ENCODE results near the gene TRAPPC3. TPM values are rescaled to one million over a fixed set of nuclear protein-coding genes. Genes with fewer than 3 reads are reported as not detected.
A peak's percentile ranks its signal among the peaks of the same experiment; 100 is the strongest.

The TRAPPC3 gene
- polyA plus RNA-seq, 1 donor (not counting 4 experiments of a cell fraction or from before 2014, with no cell fraction given): 173 TPM

DNA sequence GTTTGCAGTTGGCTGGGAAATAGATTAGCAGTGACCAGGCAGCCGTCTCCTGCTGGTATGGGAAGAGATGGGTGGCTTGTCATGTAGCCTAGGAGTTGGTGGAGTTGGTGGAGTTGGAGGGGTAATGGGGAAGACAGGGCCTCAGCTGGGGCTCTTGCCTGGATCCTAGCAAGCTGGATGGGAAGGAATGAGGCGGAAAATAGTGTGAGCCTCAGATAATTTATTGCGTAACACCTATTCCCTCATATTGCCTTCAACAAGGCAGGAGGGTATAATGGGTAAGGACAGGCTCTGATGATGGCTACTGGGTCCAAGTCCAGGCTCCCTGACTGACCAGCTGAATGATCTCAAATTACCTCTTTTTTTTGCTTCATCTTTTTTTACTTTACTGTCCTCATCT is 19.2 kb upstream of the TRAPPC3 start:
- no peaks in the 10 kb centered on the region for H3K9me1 ChIP-seq (ENCODE audit: control insufficient read depth, extremely low read depth, insufficient read depth, low read length)
- H3K4me3 ChIP-seq (ENCODE audit: control insufficient read depth in 2 of 3, extremely low read depth in 1 of 3, insufficient read depth in 2 of 3, low read depth in 1 of 3, low read length in 3 of 3): no peak overlapping the region
- no peak overlapping the region for H2AFZ ChIP-seq (ENCODE audit: control insufficient read depth, low read length)
- FAIRE-seq (no peak), DNase-seq (ENCODE audit: low read depth, low spot score) (no peak)
- no peak for TF ChIP-seq EZH2 (IDR thresholded peaks at IDR 0.05; ENCODE audit: low read length)
- TF ChIP-seq, protein P1, sequence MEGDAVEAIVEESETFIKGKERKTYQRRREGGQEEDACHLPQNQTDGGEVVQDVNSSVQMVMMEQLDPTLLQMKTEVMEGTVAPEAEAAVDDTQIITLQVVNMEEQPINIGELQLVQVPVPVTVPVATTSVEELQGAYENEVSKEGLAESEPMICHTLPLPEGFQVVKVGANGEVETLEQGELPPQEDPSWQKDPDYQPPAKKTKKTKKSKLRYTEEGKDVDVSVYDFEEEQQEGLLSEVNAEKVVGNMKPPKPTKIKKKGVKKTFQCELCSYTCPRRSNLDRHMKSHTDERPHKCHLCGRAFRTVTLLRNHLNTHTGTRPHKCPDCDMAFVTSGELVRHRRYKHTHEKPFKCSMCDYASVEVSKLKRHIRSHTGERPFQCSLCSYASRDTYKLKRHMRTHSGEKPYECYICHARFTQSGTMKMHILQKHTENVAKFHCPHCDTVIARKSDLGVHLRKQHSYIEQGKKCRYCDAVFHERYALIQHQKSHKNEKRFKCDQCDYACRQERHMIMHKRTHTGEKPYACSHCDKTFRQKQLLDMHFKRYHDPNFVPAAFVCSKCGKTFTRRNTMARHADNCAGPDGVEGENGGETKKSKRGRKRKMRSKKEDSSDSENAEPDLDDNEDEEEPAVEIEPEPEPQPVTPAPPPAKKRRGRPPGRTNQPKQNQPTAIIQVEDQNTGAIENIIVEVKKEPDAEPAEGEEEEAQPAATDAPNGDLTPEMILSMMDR (optimal IDR thresholded peaks at IDR 0.05 in 1 of 3, IDR thresholded peaks at IDR 0.05 in 1 of 3, conservative IDR thresholded peaks at IDR 0.05 in 1 of 3; ENCODE audit: extremely low read depth in 1 of 3, insufficient read depth in 2 of 3, low read length in 3 of 3): no peak
- peaks cover 29 to 38% of the 10 kb centered on the region in 2 experiments for H3K36me3 ChIP-seq (ENCODE audit: control insufficient read depth in 2 of 2, extremely low read depth in 1 of 2, insufficient read depth in 2 of 2, low read length in 2 of 2)
- dilution Hi-C loops (cut with MboI; ENCODE audit: extremely low pct_ligation_motif_present, low sequenced_read_pairs): no loop called here
- H3K4me1 ChIP-seq (ENCODE audit: control insufficient read depth, extremely low read depth, insufficient read depth, low read length): peaks cover 78% of the 10 kb centered on the region
- no peak overlapping the region for H3K9ac ChIP-seq (ENCODE audit: control insufficient read depth, extremely low read depth, insufficient read depth, low read length)
- H4K20me1 ChIP-seq (ENCODE audit: control insufficient read depth, extremely low read depth, insufficient read depth, low read length): peaks cover 2% of the 10 kb centered on the region
- H3K4me2 ChIP-seq (ENCODE audit: control insufficient read depth, extremely low read depth, insufficient read depth, low read depth, low read length): no peak overlapping the region
- H3K27me3 ChIP-seq (ENCODE audit: control insufficient read depth, extremely low read depth, insufficient read depth, low read length): no peaks in the 10 kb centered on the region
- H3K79me2 ChIP-seq (ENCODE audit: control insufficient read depth, insufficient read depth, low read length): peaks cover 80% of the 10 kb centered on the region
- H3K27ac ChIP-seq (ENCODE audit: control insufficient read depth, insufficient read depth, low read length): no peak overlapping the region
- no peaks in the 10 kb centered on the region for H3K9me3 ChIP-seq (ENCODE audit: control insufficient read depth, low read depth, low read length)

DNA sequence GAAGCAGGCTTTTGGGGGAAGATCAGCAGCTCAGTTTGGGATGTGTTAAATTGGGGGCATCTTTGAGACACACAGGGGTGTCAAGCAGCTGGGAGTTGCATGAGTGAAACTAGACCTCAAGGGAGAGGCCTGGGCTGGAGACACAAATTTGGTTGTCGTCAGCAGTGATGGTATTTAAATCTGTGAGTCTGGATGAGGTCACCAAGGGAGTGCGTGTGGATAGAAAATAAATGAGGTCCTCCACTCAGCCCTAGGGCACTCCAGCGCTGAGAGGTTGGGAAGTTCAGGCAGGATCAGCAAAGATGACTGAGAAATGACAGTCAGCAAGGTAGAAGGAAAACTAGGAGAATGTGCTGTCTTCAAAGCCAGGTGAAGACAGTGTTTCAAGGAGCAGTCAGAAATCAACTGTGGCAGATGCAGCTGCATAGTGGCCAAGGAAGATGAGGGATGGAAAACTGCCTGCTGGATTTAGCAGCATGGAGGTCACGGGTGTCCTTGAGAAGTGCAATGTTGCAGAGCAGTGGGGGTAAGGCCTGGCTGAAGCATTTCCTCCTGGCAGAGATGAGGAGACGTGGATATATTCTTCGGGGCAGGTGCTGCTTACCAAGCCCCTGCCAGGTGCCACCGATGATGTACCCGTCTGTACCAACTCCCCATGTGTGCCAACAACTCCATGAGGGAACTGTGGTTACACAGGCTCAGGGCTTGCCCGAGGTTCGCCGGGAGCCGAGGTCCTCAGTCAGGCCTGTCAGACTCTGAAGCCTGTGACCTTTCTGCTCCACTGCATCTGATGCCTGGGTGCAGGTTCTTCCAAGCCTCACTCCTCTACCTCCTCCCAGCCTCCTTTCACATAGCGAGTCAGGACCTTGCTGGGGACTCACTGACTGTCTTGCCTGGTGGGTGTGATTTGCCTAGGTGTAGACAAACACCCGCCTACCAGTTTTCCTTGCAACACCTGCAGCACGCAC is 17.9 kb upstream of the TRAPPC3 start:
- Histone ChIP-seq H3K27me3 (ENCODE audit: control insufficient read depth, extremely low read depth, insufficient read depth, low read length) (no peaks in the 10 kb centered on the region), H3K9ac (ENCODE audit: control insufficient read depth, extremely low read depth, insufficient read depth, low read length) (peak overlapping the region; percentile 50), H3K9me1 (ENCODE audit: control insufficient read depth, extremely low read depth, insufficient read depth, low read length) (no peaks in the 10 kb centered on the region), H3K36me3 (ENCODE audit: control insufficient read depth in 2 of 2, extremely low read depth in 1 of 2, insufficient read depth in 2 of 2, low read length in 2 of 2) (peaks cover 20 to 30% of the 10 kb centered on the region in 2 experiments), H3K27ac (ENCODE audit: control insufficient read depth, insufficient read depth, low read length) (peak overlapping the region; percentile 98), H3K4me3 (ENCODE audit: control insufficient read depth in 2 of 3, extremely low read depth in 1 of 3, insufficient read depth in 2 of 3, low read depth in 1 of 3, low read length in 3 of 3) (no peak overlapping the region), H3K4me1 (ENCODE audit: control insufficient read depth, extremely low read depth, insufficient read depth, low read length) (peaks cover 78% of the 10 kb centered on the region), H2AFZ (ENCODE audit: control insufficient read depth, low read length) (no peak overlapping the region), H3K79me2 (ENCODE audit: control insufficient read depth, insufficient read depth, low read length) (peaks cover 83% of the 10 kb centered on the region), H3K4me2 (ENCODE audit: control insufficient read depth, extremely low read depth, insufficient read depth, low read depth, low read length) (peak overlapping the region; percentile 13), H3K9me3 (ENCODE audit: control insufficient read depth, low read depth, low read length) (no peaks in the 10 kb centered on the region), H4K20me1 (ENCODE audit: control insufficient read depth, extremely low read depth, insufficient read depth, low read length) (peaks cover 2% of the 10 kb centered on the region)
- DNase-seq (ENCODE audit: low read depth, low spot score) (peak; percentile 82), FAIRE-seq (peak; percentile 73)
- dilution Hi-C loops (cut with MboI; ENCODE audit: extremely low pct_ligation_motif_present, low sequenced_read_pairs): no loop called here
- TF ChIP-seq, protein P1 (optimal IDR thresholded peaks at IDR 0.05 in 1 of 3, IDR thresholded peaks at IDR 0.05 in 1 of 3, conservative IDR thresholded peaks at IDR 0.05 in 1 of 3; ENCODE audit: extremely low read depth in 1 of 3, insufficient read depth in 2 of 3, low read length in 3 of 3): no peak
- TF ChIP-seq EZH2 (IDR thresholded peaks at IDR 0.05; ENCODE audit: low read length): no peak

All from keratinocyte (primary cell).